Lower lobe of right lung (tissue), 2 donors: ENCODE results near the gene DPYD. TPM values are rescaled to one million over a fixed set of nuclear protein-coding genes. Genes with fewer than 3 reads are reported as not detected.

ENCODE experiments used
- ATAC-seq, 2 donors: fragments of 200-7000 bp; cut with Tn5 transposase; one replicate each; pipeline ENCODE4 v1.9.1; 2020 to 2022; ENCODE audit warnings: mild to moderate bottlenecking in 2 of 2, moderate library complexity in 2 of 2
- DNase-seq: peaks from one replicate; pipeline ENCODE4 v3.0.0-alpha.2; 2020
- H3K27ac ChIP-seq: fragments of 200-600 bp; one replicate; pipeline ENCODE4 v1.8.0; 2022
- H3K27me3 ChIP-seq: fragments of 200-600 bp; one replicate; pipeline ENCODE4 v1.8.0; 2022; ENCODE audit warnings: low read depth
- H3K36me3 ChIP-seq: fragments of 200-600 bp; one replicate; pipeline ENCODE4 v1.8.0; 2022; ENCODE audit warnings: mild to moderate bottlenecking
- H3K4me1 ChIP-seq: fragments of 200-600 bp; one replicate; pipeline ENCODE4 v1.8.0; 2022
- H3K4me3 ChIP-seq: fragments of 200-600 bp; one replicate; pipeline ENCODE4 v1.8.0; 2022; ENCODE audit warnings: mild to moderate bottlenecking
- H3K9me3 ChIP-seq: fragments of 200-600 bp; one replicate; pipeline ENCODE4 v1.8.0; 2022
- CTCF ChIP-seq: fragments of 200-600 bp; IDR thresholded peaks from one replicate; pipeline ENCODE4 v1.8.0; 2022; ENCODE audit warnings: antibody characterized with exemption, mild to moderate bottlenecking
- intact Hi-C: fragments of 100-400 bp; cut with DNase I; formaldehyde crosslinking; loops from one replicate; pipeline ENCODE4 v1.11.0; 2022
- total RNA-seq: library from RNA; stranded (reverse); fragmentation: NEBNext Ultra II Directional; extraction: Animal tissue kit (Norgen Biotek cat#: 25700); gene quantifications from one replicate; pipeline ENCODE4 v1.2.1, GENCODE V29; 2021
- donor health status: DM: no; HTN: yes; CAD: no; lungs with severe emphysema.

The DPYD gene
- total RNA-seq, 1 donor from 2014 or later, result 91.9 TPM

- no peaks in the 10 kb centered on the region for H3K4me1 ChIP-seq
- no peaks in the 10 kb centered on the region for H3K9me3 ChIP-seq
- ATAC-seq, result no peak
- intact Hi-C loops, result no loop called here
- DNase-seq, result no peak
- no peak for TF ChIP-seq CTCF
- H3K27ac ChIP-seq, result no peak overlapping the region
- no peaks in the 10 kb centered on the region for H3K27me3 ChIP-seq
- no peaks in the 10 kb centered on the region for H3K36me3 ChIP-seq
- H3K4me3 ChIP-seq, result no peak overlapping the region
Observed at GRCh38 chr1:97144527-97144926, 776.3 kb downstream of the DPYD start.

GRCh38 chr1:97143236-97143882 lies 777.5 kb downstream of the DPYD start:
- Histone ChIP-seq H3K36me3 (no peaks in the 10 kb centered on the region), H3K4me3 (no peak overlapping the region), H3K27ac (no peak overlapping the region), H3K4me1 (peaks cover 5% of the 10 kb centered on the region), H3K9me3 (no peaks in the 10 kb centered on the region), H3K27me3 (no peaks in the 10 kb centered on the region)
- intact Hi-C loops, result no loop called here
- no peak for TF ChIP-seq CTCF
- DNase-seq (no peak), ATAC-seq (no peak)

- H3K27me3 ChIP-seq, result no peaks in the 10 kb centered on the region
- no peak overlapping the region for H3K4me3 ChIP-seq
- H3K27ac ChIP-seq, result no peak overlapping the region
- no peak for TF ChIP-seq CTCF
- peaks cover 11% of the 10 kb centered on the region for H3K4me1 ChIP-seq
- H3K9me3 ChIP-seq, result no peaks in the 10 kb centered on the region
- intact Hi-C loops, result no loop called here
- ATAC-seq (no peak), DNase-seq (no peak)
- no peaks in the 10 kb centered on the region for H3K36me3 ChIP-seq
Observed at GRCh38 chr1:97140611-97141010, 780.2 kb downstream of the DPYD start.

GRCh38 chr1:97139512-97139911 lies 781.3 kb downstream of the DPYD start:
- Histone ChIP-seq H3K27me3 (no peaks in the 10 kb centered on the region), H3K36me3 (no peaks in the 10 kb centered on the region), H3K27ac (no peak overlapping the region), H3K4me3 (no peak overlapping the region), H3K4me1 (peaks cover 11% of the 10 kb centered on the region), H3K9me3 (no peaks in the 10 kb centered on the region)
- no peak for TF ChIP-seq CTCF
- ATAC-seq (no peak), DNase-seq (no peak)
- intact Hi-C loops, result no loop called here

- intact Hi-C loops, result no loop called here
- TF ChIP-seq CTCF, result no peak
- ATAC-seq, result no peak
Observed at GRCh38 chr1:97138515-97139032, 782.3 kb downstream of the DPYD start.

More at GRCh38 chr1:97138515-97139032, 782.3 kb downstream of the DPYD start:
- no peaks in the 10 kb centered on the region for H3K36me3 ChIP-seq
- H3K4me3 ChIP-seq, result no peak overlapping the region
- no peaks in the 10 kb centered on the region for H3K9me3 ChIP-seq
- no peak overlapping the region for H3K27ac ChIP-seq
- DNase-seq, result no peak
- no peaks in the 10 kb centered on the region for H3K27me3 ChIP-seq
- peaks cover 11% of the 10 kb centered on the region for H3K4me1 ChIP-seq
